Measurements from ENCODE around the gene SPINT2.

SPINT2 gene

DNA sequence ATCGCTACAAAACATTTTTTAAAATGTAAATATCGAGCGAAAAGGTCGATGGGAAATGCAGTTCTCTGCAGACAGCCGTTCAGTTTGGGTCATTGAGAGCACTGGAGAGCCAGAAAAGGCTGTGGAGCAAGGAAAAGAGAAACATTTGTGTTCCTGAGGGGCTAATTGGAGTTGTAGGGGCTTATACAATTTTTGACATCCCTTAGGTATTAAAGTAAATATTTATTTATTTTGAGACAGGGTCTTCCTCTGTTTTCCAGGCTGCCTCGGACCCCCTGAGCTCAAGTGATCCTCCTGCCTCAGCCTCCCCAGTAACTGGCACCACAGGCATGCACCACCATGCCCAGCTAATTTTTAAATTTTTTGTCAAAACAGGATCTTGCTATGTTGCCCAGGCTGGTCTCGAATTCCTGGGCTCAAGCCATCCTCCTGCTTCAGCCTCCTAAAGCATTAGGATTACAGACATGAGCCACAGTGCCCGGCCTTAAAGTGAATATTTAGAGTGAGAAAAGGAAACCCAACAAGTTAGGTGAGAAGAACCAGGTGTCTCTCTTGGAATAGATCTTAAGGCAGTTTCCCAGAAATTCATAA, 52.2 kb downstream of the SPINT2 start:
- Histone ChIP-seq H3K27me3 (ENCODE audit: low read depth, low read length) (no peaks in the 10 kb centered on the region), H3K4me1 (ENCODE audit: control insufficient read depth in 1 of 2, insufficient read depth in 2 of 2, low read length in 2 of 2) (peaks cover 6 to 39% of the 10 kb centered on the region in 2 donors), H3K9me3 (ENCODE audit: control insufficient read depth in 1 of 2, low read length in 2 of 2) (no peaks in the 10 kb centered on the region), H3K4me3 (ENCODE audit: low read depth in 1 of 2, low read length in 2 of 2) (peak overlapping the region; percentile 38 to 70), H3K36me3 (ENCODE audit: control insufficient read depth in 1 of 2, insufficient read depth in 2 of 2, low read length in 2 of 2) (no peaks in the 10 kb centered on the region), H3K27ac (ENCODE audit: low read length) (peak overlapping the region; percentile 67)

DNA sequence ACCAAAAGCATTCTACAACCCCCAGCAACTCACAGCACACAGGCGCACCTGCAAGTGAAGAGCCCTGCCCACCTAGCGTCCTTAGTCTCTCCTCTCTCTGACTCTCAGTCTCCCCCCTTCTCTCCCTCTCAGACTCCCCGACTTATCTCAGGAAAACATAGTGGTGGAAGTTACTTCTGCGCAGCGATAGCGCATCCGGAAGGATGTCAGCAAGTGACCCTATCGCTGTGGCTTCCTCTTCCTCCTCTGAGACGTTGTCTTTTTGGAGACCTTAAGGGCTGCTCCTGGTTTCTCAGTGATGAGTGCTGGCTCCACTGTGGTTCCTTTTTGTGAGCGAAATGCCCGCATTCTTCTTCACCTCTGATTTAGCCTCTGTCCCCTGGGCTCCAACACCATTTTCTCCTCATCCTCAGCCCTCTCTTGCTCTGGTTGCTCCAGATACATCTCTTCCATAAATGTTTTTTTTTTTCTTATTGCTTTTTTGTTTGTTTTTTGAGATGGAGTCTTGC, 52.8 kb downstream of the SPINT2 start:
- Histone ChIP-seq H3K27ac (ENCODE audit: low read length) (peak overlapping the region; percentile 37), H3K4me1 (ENCODE audit: control insufficient read depth in 1 of 2, insufficient read depth in 2 of 2, low read length in 2 of 2) (peaks cover 6 to 40% of the 10 kb centered on the region in 2 donors)

DNA sequence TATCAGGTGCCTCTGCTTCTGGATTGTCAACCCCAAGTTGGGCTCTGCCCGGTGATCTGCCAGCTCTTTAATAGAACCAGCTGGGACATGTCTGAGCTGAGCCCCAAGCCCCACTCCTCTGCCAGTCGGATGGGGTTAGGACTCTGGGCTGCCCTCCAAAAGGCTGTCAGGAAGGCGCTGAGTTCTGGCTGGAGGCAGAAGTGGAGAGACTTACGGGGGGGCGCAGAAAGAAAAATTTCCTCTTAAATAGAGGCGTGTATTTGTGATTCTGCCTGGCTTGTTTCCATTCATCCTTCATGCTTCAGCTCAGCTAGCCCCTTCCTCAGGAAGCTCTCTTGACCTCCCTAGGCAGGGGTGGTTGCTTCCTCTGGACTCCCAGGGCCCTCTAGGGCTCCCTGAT, 54.3 kb downstream of the SPINT2 start:
- Histone ChIP-seq H3K27ac (ENCODE audit: low read length) (no peak overlapping the region), H3K9me3 (ENCODE audit: control insufficient read depth in 1 of 2, low read length in 2 of 2) (no peaks in the 10 kb centered on the region), H3K4me1 (ENCODE audit: control insufficient read depth in 1 of 2, insufficient read depth in 2 of 2, low read length in 2 of 2) (peaks cover 6 to 40% of the 10 kb centered on the region in 2 donors), H3K36me3 (ENCODE audit: control insufficient read depth in 1 of 2, insufficient read depth in 2 of 2, low read length in 2 of 2) (no peaks in the 10 kb centered on the region), H3K27me3 (ENCODE audit: low read depth, low read length) (no peaks in the 10 kb centered on the region), H3K4me3 (ENCODE audit: low read depth in 1 of 2, low read length in 2 of 2) (no peak overlapping the region)

More for the DNA sequence above, 52.8 kb downstream of the SPINT2 start:
- H3K4me3 ChIP-seq (ENCODE audit: low read depth in 1 of 2, low read length in 2 of 2): peak overlapping the region in 1 of 2 donors; percentile 70
- no peaks in the 10 kb centered on the region for H3K9me3 ChIP-seq (ENCODE audit: control insufficient read depth in 1 of 2, low read length in 2 of 2)
- no peaks in the 10 kb centered on the region for H3K27me3 ChIP-seq (ENCODE audit: low read depth, low read length)
- no peaks in the 10 kb centered on the region for H3K36me3 ChIP-seq (ENCODE audit: control insufficient read depth in 1 of 2, insufficient read depth in 2 of 2, low read length in 2 of 2)

DNA sequence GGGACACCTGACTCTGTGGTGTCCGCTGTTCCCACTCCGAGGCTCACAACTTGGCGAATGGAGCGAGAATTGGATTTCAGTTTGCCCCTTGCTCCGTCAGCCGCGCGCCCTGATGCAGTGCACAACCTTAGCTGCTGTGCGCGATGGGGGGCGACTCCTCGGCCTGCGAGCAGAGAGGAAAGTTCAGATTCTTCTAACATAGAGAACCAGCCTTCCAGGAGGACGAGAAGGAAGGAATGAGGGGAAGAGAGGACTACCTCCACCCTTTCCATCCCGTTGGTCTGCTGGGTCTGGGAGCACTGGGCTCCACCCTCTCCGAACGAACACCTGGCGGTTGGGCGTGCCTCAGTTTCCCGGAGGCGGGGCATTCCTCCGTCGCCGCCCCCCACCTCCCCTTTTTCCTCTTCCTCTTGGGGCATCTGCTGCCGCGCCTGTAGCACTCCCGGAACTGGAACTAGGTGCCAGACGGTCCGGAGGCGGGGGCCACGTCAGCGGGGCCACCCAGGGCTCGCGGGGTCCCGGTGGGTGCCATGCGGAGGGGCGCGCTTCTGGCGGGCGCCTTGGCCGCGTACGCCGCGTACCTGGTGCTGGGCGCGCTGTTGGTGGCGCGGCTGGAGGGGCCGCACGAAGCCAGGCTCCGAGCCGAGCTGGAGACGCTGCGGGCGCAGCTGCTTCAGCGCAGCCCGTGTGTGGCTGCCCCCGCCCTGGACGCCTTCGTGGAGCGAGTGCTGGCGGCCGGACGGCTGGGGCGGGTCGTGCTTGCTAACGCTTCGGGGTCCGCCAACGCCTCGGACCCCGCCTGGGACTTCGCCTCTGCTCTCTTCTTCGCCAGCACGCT, 55.3 kb downstream of the SPINT2 start, which contains the start of gene KCNK6:
Gene KCNK6 (plus strand): TSS at position 425 of the 838 bp plus-strand sequence. CDS start 106 bp downstream, at position 531.
- H3K27me3 ChIP-seq (ENCODE audit: low read depth, low read length): no peaks in the 10 kb centered on the region
- H3K4me3 ChIP-seq (ENCODE audit: low read depth in 1 of 2, low read length in 2 of 2): peak within 1 kb of the TSS; percentile 66 to 82
- H3K36me3 ChIP-seq (ENCODE audit: control insufficient read depth in 1 of 2, insufficient read depth in 2 of 2, low read length in 2 of 2): no peaks in the 10 kb centered on the region
- no peaks in the 10 kb centered on the region for H3K9me3 ChIP-seq (ENCODE audit: control insufficient read depth in 1 of 2, low read length in 2 of 2)
- no peak within 1 kb of the TSS for H3K27ac ChIP-seq (ENCODE audit: low read length)
- H3K4me1 ChIP-seq (ENCODE audit: control insufficient read depth in 1 of 2, insufficient read depth in 2 of 2, low read length in 2 of 2): peaks cover 6 to 40% of the 10 kb centered on the region in 2 donors

GRCh38 chr19:38320969-38321339, 56.6 kb downstream of the SPINT2 start:
- no peaks in the 10 kb centered on the region for H3K36me3 ChIP-seq (ENCODE audit: control insufficient read depth in 1 of 2, insufficient read depth in 2 of 2, low read length in 2 of 2)
- peaks cover 6 to 34% of the 10 kb centered on the region in 2 donors for H3K4me1 ChIP-seq (ENCODE audit: control insufficient read depth in 1 of 2, insufficient read depth in 2 of 2, low read length in 2 of 2)
- no peaks in the 10 kb centered on the region for H3K9me3 ChIP-seq (ENCODE audit: control insufficient read depth in 1 of 2, low read length in 2 of 2)
- no peaks in the 10 kb centered on the region for H3K27me3 ChIP-seq (ENCODE audit: low read depth, low read length)
- H3K4me3 ChIP-seq (ENCODE audit: low read depth in 1 of 2, low read length in 2 of 2): peak overlapping the region; percentile 66 to 82
- H3K27ac ChIP-seq (ENCODE audit: low read length): peak overlapping the region; percentile 65

GRCh38 chr19:38321646-38322196, 57.3 kb downstream of the SPINT2 start:
- peak overlapping the region; percentile 65 for H3K27ac ChIP-seq (ENCODE audit: low read length)
- peaks cover 6 to 31% of the 10 kb centered on the region in 2 donors for H3K4me1 ChIP-seq (ENCODE audit: control insufficient read depth in 1 of 2, insufficient read depth in 2 of 2, low read length in 2 of 2)
- no peaks in the 10 kb centered on the region for H3K27me3 ChIP-seq (ENCODE audit: low read depth, low read length)
- peaks cover 0 to 4% of the 10 kb centered on the region in 2 donors for H3K36me3 ChIP-seq (ENCODE audit: control insufficient read depth in 1 of 2, insufficient read depth in 2 of 2, low read length in 2 of 2)
- no peaks in the 10 kb centered on the region for H3K9me3 ChIP-seq (ENCODE audit: control insufficient read depth in 1 of 2, low read length in 2 of 2)
- H3K4me3 ChIP-seq (ENCODE audit: low read depth in 1 of 2, low read length in 2 of 2): peak overlapping the region; percentile 66 to 82

DNA sequence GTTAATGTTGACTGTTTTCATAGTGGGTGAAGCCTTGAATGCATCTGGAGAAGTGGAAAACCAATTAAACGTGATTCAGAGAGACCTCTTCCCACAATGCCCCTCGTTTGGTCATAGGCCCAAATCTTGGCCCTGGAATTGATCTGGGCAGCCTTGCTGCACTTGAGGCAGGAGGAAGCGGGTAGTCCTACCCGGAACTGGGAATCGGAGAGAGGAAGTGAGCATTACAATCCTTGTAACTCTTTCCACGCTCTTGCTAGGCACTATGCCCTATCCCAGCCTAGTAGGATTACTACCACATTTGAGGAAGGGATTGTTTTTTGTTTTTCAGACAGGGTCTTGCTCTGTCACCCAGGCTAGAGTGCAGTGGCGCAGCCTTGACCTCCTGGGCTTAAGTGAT, 58.9 kb downstream of the SPINT2 start:
- H3K36me3 ChIP-seq (ENCODE audit: control insufficient read depth in 1 of 2, insufficient read depth in 2 of 2, low read length in 2 of 2): peaks cover 8 to 15% of the 10 kb centered on the region in 2 donors
- no peak overlapping the region for H3K27ac ChIP-seq (ENCODE audit: low read length)
- no peaks in the 10 kb centered on the region for H3K9me3 ChIP-seq (ENCODE audit: control insufficient read depth in 1 of 2, low read length in 2 of 2)
- H3K27me3 ChIP-seq (ENCODE audit: low read depth, low read length): no peaks in the 10 kb centered on the region
- peaks cover 6 to 31% of the 10 kb centered on the region in 2 donors for H3K4me1 ChIP-seq (ENCODE audit: control insufficient read depth in 1 of 2, insufficient read depth in 2 of 2, low read length in 2 of 2)
- H3K4me3 ChIP-seq (ENCODE audit: low read depth in 1 of 2, low read length in 2 of 2): no peak overlapping the region

DNA sequence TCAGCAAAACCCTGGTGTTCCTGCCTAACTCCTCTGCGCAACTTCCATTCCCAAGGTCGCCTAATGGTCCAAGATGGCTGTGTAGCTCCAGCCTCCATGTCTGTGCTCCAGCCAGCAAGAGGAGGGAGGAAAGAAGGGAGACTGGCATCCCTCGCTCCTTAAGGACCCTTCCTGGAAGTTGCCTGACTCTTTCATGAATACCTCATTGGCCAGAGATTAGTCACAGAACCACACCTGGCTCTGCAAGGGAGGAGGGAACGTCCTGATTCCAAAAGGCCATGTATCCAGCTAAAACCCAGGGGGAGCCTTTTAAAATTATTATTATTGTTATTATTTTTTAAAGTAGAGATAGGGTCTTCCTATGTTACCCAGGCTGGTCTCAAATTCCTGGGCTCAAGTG, 60.1 kb downstream of the SPINT2 start:
- Histone ChIP-seq H3K36me3 (ENCODE audit: control insufficient read depth in 1 of 2, insufficient read depth in 2 of 2, low read length in 2 of 2) (peaks cover 9 to 15% of the 10 kb centered on the region in 2 donors), H3K9me3 (ENCODE audit: control insufficient read depth in 1 of 2, low read length in 2 of 2) (no peaks in the 10 kb centered on the region), H3K27ac (ENCODE audit: low read length) (no peak overlapping the region), H3K4me3 (ENCODE audit: low read depth in 1 of 2, low read length in 2 of 2) (no peak overlapping the region), H3K4me1 (ENCODE audit: control insufficient read depth in 1 of 2, insufficient read depth in 2 of 2, low read length in 2 of 2) (peaks cover under 1 to 20% of the 10 kb centered on the region in 2 donors), H3K27me3 (ENCODE audit: low read depth, low read length) (no peaks in the 10 kb centered on the region)

- Histone ChIP-seq H3K27me3 (ENCODE audit: low read depth, low read length) (no peaks in the 10 kb centered on the region), H3K4me3 (ENCODE audit: low read depth in 1 of 2, low read length in 2 of 2) (no peak overlapping the region), H3K36me3 (ENCODE audit: control insufficient read depth in 1 of 2, insufficient read depth in 2 of 2, low read length in 2 of 2) (peaks cover 9 to 15% of the 10 kb centered on the region in 2 donors), H3K4me1 (ENCODE audit: control insufficient read depth in 1 of 2, insufficient read depth in 2 of 2, low read length in 2 of 2) (peaks cover 0 to under 1% of the 10 kb centered on the region in 2 donors), H3K27ac (ENCODE audit: low read length) (no peak overlapping the region), H3K9me3 (ENCODE audit: control insufficient read depth in 1 of 2, low read length in 2 of 2) (no peaks in the 10 kb centered on the region)
These were observed 62.2 kb downstream of the SPINT2 start for GRCh38 chr19:38326591-38326990.

- H3K36me3 ChIP-seq (ENCODE audit: control insufficient read depth in 1 of 2, insufficient read depth in 2 of 2, low read length in 2 of 2): peaks cover 9 to 15% of the 10 kb centered on the region in 2 donors
- H3K9me3 ChIP-seq (ENCODE audit: control insufficient read depth in 1 of 2, low read length in 2 of 2): no peaks in the 10 kb centered on the region
- no peak overlapping the region for H3K27ac ChIP-seq (ENCODE audit: low read length)
- H3K4me1 ChIP-seq (ENCODE audit: control insufficient read depth in 1 of 2, insufficient read depth in 2 of 2, low read length in 2 of 2): no peaks in the 10 kb centered on the region
- no peaks in the 10 kb centered on the region for H3K27me3 ChIP-seq (ENCODE audit: low read depth, low read length)
- no peak overlapping the region for H3K4me3 ChIP-seq (ENCODE audit: low read depth in 1 of 2, low read length in 2 of 2)
These were observed 65.3 kb downstream of the SPINT2 start for GRCh38 chr19:38329651-38330050.

GRCh38 chr19:38331728-38332127, 67.4 kb downstream of the SPINT2 start:
- peaks cover 9 to 11% of the 10 kb centered on the region in 2 donors for H3K36me3 ChIP-seq (ENCODE audit: control insufficient read depth in 1 of 2, insufficient read depth in 2 of 2, low read length in 2 of 2)
- no peak overlapping the region for H3K27ac ChIP-seq (ENCODE audit: low read length)
- H3K9me3 ChIP-seq (ENCODE audit: control insufficient read depth in 1 of 2, low read length in 2 of 2): no peaks in the 10 kb centered on the region
- no peak overlapping the region for H3K4me3 ChIP-seq (ENCODE audit: low read depth in 1 of 2, low read length in 2 of 2)
- no peaks in the 10 kb centered on the region for H3K27me3 ChIP-seq (ENCODE audit: low read depth, low read length)
- H3K4me1 ChIP-seq (ENCODE audit: control insufficient read depth in 1 of 2, insufficient read depth in 2 of 2, low read length in 2 of 2): no peaks in the 10 kb centered on the region

Data from muscle layer of duodenum (tissue), 2 donors.